Activated CD4-positive, alpha-beta T cell treated with anti-CD3 and anti-CD28 coated beads, Interleukin-2, amount 50 U/mL, for 16 hours (primary cell): ENCODE results near the gene MAGI3.
"Not testable (repeated sequence)": the region's sequence is repeated elsewhere in the genome, so short reads cannot be mapped to it uniquely, and the experiment has no call there.

Experiments used
- DNase-seq: peaks from one replicate; pipeline ENCODE4 v3.0.0-alpha.2; 2020

The MAGI3 gene

DNA sequence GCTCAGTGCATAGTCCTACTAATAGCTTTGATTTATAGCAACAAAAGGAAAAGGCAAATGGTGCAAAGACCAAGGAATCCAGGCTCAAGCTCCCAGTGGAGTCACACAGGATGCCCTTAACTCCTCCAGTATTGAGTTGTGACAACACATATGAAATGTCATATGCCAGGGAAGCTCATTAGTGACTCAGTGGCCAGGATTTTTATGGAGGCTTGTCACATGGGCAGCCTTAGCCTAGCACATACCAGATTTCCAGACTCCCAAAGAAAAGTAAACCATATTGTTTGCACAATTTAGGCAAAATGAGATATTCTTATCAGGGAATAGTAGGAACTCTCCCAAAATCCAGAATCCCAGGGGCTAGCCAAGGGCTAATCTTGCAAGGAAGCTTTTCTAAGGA lies 129.2 kb downstream of the MAGI3 start:
- no peak for DNase-seq

DNA sequence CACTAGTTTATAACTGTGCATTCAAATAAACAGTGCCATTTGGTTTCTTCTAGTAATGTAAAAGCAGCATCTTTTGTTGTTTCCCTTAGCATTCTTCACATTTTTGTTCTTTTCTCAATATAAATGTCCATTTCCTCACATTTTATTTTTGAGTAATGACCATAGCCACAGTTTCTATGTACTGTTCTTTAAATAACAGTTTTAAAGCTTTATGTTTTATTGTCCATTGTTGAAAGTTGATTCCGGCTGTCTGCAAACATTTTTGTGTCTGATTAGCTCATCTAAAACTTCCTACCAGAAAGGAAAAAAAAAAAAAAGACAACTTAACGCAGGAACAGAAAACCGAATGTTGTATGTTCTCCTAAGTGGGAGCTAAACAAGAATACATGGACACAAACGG lies 139.7 kb downstream of the MAGI3 start:
- no peak for DNase-seq

DNA sequence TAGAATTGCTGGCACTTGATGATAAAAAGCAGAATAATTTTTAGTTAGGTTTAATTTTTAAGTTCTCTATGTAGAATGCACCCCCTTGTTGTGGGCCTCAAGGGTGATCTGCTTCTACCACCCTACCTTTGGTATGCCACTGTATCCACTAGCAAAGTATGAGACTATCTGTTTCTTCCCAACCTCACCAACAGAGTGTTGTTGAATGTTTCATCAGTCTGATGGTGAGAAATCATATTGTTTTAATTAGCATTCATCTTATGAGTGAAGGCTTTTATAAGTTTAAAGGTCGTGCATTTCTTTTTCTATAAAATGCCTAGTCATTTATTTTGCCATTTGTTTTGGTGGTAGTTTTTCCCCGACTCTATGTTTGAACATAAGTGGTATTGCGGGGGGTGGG lies 141.0 kb downstream of the MAGI3 start:
- DNase-seq = no peak

DNA sequence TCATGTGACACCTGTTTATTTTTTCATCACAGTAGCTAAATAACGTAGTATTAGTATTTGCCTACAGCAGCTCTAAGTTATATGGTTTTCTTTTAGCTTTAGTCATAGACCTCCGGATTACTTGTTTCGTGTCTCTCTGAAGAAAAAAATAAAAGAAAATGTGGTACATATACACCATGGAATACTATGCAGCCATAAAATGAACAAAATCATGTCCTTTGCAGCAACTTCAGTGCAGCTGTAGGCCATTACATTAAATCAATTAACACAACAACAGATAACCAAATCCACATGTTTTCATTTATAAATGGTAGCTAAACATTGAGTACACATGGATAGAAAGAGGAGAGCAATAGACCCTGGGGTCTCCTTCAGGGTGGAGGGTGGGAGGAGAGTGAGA lies 142.7 kb downstream of the MAGI3 start:
- no peak for DNase-seq

DNA sequence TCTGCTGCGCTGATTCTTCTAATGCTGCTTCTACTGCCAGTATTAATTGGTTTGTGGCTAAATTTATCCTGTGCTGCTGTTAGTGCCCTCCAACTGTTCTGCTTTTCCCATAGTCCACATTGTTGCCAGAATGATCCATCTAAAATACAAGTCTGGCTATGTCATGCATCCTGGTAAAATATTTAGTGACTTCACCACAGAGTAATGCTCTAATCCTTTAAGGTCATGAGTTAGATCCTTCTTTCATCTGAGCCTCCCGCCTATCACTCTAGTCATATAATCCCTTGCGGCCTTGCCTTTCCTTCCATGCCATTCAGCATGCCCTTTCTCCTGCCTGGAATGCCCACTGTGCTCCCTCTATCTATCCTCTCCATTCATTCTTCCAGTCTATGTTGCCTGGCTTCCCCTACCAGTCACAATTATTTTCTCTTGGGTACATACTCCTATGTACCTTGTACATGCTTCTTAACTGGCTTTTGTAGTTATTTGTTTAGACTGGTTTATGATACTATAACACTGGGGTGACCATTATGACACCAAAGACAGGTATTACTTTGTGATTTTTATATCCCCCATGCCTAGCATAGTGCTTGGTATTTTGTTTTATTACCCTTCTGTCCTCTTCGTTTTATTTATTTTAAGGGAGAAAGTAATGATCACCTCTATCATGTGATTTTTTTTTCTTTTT lies 144.0 kb downstream of the MAGI3 start:
- no peak for DNase-seq

DNA sequence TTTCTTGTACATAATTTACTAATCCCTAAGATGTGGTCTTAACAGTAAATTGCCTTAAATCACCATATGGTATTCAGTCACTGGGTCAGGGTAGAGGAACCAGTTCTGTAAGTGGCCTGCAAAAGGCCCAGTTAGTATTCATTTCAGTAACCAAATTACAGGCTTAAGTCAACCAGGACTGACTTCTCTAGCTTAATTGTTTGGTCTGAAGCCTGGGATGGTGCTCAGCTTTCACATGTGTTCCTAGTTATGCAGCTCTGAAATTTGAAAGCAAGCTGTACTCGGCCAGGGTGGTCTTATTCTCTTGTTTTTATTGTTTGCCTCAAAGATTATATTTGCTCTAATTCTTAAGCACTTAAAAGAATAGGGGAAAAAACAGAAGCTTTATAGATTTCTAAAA lies 144.6 kb downstream of the MAGI3 start:
- DNase-seq = no peak

DNA sequence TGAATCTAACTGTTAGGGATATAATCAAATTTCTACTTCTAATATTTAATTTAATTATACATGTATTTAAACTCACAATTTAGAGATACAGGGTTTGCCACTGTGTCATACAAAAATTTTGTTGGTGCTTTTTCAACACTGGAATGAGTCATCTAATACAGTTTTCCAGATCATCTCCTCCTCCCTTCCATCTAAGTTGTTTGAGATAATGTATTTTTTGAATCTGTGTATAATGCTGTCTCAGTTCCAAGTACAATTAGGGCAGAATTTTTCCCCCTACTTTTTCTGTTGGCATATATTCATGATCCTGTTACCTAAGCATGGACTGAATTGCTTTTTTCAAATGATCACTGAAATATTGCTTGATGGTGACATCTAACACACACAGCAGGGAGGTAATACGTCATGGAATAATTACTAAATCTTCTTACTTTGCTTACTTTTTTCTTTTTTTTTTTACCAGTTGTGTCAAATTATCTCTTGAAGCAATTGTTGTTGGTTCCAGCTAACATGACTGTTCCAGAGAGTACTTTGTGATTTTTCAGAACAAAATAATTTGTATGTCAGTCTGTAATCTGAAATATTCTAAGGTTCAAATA lies 146.0 kb downstream of the MAGI3 start:
- DNase-seq = no peak

DNA sequence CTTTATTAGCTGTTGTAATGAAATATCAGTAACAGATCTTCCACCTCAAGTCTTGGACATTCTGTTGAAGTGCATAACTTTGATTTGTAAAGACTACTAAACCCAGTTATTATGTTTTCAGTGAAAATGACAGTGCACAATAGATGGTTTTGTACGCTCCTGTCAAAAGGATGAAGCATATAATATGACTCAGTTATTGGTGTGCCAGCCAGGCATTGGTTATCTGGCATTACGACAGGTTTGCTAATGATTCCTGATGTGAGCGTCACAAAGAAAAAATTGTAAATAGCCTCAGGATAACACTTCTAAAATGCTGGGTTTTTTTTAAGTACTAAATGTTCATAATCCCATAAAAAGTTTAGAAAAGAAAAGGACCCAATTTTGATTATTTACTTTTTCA lies 147.9 kb downstream of the MAGI3 start:
- DNase-seq = no peak

DNA sequence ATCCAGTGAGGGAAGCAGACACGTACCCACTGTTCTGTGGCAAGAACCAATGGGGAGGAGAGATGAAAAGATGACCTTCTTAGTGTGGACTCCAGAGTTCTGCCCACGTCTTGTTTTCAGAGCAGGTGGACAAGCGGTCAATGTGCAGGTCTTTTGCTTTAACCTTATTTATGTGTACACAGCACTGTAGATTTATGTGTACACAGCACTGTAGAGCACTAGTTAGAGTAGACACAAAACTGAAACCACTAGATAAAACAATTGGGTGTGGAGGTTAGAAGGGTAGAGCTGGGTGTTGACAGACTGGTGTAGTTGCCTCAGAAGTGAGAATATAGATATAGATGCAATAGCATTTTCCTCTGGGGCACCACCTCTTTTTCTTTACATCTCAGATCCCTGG lies 150.0 kb downstream of the MAGI3 start:
- no peak for DNase-seq

DNA sequence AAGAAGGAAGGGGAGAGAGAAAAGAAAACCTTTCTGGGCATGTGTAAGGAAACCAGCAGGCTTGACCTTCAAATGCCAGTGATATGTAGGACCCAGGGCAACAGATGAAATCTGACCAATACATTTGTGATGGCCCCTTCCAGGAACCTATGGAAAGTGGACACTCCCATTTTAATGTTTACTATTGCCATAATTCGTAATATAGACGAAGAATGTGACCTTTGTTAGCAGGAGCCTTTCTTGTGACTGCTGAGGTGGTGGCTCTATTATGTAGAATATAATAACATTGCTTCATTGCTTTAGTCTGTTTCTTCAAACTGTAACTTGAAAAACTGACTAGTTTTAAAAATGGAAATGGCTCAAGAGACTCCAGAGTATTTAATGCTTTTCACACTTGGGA lies 150.8 kb downstream of the MAGI3 start:
- DNase-seq = no peak

DNA sequence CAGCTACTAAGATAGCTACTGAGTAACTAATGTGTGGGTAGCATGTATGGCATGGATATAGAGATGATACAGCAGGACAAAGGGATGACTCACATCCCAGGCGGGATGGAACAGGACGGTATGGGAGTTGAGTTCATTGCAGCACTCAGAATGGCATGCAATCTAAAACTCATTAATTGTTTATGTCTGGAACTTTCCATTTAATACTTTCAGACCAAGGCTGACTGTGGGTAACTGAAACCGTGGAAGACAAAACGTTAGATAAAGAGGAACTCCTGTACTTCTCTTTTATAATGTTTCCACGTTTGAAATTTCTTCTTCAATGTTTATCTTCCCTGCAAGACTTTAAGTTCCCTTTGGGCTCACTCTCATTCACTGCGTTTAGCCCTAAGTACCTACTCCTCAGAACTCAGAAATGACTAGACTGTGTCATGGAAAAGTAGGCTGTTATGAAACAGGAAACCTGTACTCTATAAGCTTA lies 151.9 kb downstream of the MAGI3 start:
- DNase-seq = no peak

DNA sequence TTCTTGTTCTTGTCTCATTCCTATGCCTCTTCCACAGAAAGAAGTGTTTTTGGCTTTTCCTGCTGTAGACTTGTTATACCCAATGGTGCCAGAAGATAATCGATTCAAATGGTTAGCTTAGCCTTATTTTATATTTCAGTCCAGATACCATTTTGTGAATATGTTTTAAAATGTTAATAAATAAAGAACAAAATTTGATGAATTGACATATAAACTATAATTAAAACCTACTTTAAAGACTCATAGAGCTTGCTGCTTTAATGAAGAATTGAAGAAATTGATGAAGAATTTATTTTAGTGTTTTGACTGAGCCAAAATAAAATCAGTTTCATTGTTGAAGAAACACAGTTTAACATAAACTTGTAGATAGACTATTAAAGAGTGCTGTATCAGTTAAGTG lies 152.8 kb downstream of the MAGI3 start:
- no peak for DNase-seq

DNA sequence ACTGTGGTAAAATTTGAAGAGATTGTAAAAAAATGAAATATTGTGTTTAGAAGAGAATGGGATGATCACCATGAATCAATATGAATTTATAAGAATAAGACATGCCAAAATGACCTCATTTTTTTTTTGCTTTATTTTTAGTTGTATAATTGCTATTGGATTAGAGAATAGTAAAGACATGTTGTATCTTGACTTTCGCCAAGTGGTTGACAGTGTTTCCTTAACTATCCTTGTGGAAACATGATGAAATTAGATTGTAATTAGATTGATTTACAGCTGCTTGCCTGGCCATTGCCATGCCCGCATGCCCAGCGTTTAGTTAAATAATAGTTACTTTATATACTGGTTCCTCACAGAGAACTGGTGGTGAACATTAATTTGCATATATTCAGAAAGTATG lies 154.9 kb downstream of the MAGI3 start:
- DNase-seq = no peak

DNA sequence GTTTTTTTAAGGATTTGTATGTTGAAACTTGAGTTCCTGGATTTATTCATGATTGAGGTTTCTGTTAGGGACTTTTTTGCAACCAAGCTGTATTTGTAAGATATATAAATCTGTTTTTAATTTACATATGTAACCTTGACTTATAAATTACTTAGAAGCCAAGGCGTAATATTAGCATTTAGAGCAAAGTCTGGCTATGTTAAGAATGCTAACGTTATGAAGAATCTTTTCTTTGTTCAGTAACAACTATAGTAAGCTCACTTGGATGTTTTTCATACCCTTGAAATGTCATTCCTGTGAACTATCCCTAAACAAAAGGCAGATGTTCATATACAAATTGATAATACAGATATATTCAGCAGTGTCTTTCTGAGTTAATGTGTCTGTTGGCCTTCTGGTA lies 155.3 kb downstream of the MAGI3 start:
- DNase-seq = no peak

DNA sequence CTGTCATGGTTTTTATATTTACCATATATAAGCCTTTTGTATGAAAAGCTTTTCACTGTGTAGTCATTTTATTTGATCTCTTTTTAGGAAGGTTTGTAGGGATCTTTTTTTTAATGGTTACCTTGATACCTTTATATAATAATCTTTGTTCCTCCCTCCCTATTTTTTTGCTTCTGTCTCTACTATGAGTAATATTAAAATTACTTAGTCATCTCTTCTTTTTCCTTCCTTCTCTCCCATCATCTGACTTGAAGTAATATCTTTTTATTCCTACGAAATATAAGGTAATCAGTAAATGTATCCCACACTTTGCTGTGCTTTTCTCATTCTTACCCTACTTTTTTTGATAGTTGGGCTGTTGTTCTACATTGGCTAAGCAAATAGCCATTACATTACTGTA lies 161.4 kb downstream of the MAGI3 start:
- DNase-seq = no peak

DNA sequence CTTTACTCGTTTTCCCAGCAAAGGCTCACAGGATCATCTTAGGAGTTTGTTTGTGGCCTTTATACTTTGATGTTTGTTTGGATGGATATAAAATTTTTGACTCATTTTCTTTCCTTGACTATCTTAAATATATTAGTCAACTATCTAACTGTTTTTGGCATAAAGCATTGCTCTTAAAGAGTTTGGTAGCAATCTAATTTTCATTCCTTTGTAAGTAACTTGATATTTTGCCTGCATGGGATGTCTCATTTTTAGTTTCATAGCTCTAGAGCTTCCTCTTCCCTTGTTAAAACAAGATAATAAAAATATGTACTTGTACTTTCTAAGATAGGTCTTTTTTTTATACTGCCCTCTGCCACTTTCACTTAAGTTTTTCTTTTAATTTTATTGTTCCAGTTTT lies 161.9 kb downstream of the MAGI3 start:
- DNase-seq = no peak

DNA sequence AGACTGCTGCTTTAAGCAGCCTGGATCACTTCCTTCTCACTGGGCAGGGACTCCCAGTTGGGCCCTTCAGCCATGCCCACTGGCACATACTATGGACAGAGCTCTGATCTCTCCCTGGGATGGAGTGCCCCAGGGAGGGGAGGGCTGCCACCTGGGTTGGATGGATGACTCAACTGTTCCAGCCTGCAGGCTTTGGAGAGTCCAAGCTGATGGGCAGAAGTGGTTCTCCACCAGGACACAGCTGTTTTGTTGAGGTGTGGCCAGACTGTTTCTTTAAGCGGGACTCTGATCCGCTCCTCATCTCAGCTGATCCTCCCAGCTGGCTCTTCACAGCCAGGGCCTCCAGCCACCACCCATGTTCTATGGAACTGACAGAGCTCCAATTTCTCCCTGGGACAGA lies 166.9 kb downstream of the MAGI3 start:
- no peak for DNase-seq

DNA sequence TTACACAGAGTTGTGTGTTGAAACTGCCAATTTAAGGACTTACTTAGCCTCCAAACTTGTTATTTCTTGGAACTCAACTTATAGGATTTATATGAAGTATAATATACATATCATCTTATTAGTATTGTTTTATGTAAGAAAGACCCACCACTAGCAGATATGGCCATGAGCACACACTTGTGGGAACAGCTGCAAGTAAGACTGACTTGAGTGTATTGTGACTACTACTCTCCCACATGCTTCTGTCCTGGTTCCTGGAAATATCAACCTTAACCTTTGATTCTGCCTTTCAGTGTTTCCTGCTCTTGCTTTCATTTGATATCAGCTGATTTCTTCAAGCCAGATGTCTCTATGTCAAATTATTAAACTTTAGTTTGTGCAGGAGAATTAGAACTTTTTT lies 175.3 kb downstream of the MAGI3 start:
- no peak for DNase-seq

DNA sequence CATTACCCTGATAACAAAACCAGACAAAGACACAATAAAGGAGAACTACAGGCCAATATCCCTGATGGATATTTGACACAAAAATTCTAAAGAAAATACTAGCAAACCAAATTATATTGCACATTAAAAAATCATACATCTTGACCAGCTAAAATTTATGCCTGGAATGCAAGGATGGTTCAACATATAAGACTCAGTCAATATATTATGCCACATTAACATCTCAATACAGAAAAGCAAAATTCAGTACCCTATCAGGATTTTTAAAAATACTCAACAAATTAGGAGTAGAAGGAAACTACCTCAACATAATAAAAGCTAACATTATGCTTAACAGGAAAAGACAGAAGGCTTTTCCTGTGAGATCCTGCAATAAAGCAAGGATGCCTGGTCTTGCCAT lies 177.1 kb downstream of the MAGI3 start:
- no peak for DNase-seq

DNA sequence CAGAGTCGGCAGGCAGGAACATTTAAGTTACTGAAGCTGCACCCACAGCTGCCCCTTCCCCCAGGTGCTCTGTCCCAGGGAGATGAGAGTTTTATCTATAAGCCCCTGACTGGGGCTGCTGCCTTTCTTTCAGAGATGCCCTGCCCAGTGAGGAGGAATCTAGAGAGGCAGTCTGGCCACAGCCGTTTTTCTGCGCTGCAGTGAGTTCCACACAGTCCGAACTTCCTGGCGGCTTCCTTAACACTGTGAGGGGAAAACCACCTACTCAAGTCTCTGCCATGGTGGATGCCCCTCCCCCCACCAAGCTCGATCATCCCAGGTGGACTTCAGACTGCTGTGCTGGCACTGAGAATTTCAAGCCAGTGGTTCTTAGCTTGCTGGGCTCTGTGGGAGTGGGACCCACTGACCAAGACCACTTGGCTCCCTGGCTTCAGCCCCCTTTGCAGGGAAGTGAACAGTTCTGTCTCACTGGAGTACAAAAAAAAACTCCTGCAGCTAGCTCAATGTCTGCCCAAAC lies 185.5 kb downstream of the MAGI3 start:
- DNase-seq = not testable (repeated sequence)

DNA sequence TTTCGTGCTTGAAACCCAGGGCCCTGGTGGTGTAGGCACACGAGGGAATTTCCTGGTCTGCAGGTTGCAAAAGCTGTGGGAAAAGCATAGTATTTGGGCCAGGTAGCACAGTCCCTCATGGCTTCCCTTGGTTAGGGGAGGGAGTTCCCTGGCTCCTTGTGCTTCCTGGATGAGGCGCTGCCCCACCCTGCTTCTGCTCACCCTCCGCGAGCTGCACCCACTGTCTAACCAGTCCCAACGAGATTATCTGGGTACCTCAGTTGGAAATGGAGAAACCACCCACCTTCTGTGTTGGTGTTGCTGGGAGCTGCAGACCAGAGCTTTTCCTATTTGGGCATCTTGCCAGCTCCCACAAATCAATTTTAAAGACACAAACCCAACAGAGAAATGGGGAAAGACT lies 186.0 kb downstream of the MAGI3 start:
- DNase-seq = no peak

DNA sequence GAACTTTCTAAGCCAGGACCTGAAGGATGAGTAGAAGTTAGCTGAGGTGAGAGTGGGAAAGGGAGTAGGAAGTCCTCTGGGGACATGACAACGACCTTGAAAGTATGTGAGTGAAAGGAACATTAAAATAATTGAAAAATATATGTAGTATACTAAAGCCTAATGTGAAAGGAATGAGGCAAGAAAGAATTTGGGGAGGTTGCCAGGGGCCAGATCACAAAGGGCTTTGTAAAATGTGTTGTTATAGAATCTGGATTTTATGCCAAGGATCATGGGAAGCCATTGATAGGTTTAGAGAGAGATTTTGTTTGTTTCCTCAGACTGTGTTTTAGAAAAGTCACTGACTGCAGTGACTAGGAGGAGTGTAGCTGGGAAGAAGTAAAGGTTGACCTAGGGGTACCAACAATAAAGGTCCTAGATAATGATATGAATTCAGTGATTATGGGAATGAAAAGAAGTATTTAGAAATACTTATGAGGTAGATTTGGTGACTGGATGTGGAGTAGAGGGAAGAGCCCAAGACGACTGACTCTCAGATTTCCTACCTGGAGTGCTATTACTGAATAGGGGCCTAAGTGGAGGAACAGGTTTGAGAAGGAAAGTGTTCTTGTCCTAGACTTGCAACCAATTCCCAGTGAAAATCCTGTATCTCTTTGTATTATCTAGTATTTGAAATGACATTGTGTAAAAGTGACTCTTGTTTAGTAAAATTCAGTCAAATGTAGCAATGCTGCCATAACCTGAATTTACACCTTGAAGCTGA lies 189.1 kb downstream of the MAGI3 start:
- no peak for DNase-seq

DNA sequence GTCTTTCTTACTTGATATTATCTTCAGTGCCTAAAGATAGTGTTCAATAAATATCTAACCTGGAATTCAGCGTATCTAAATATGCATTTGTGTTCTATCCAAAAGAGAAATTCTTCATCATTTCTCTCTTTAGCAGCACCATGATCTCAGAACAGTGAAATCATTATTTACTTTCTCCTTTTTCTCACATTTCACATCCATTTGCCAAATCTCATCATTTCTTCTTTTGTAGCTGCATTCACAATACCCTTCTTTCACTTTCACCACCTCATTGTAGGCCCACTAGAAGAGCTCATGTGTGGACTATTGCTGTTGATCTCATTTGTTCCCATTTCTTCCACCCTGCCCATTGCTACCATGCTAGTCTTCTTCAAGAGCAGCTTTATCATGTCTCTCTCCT lies 191.0 kb downstream of the MAGI3 start:
- DNase-seq = no peak

DNA sequence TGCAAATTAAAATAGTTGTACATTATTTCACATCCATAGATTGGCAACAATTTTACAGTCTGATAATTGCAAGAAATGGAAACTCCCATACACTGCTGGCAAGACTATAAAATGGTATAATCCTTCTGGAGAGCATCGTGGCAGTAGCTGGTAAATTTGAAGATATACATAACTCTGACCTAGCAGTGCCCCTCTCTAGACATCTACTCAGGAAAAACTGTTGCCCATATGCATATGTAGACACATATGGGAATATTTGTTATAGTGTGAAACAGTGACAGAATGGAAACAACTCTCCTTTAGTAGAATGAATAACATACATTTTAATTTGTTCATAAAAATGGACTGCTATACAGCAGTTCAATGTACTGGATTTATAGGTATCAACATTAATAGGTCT lies 191.8 kb downstream of the MAGI3 start:
- DNase-seq = no peak
